Activated effector memory CD4-positive, alpha-beta T cell treated with anti-CD3 and anti-CD28 coated beads, Interleukin-2, amount 50 U/mL, for 16 hours (primary cell): ENCODE results near the gene TCF23.
"Not testable (repeated sequence)": the region's sequence is repeated elsewhere in the genome, so short reads cannot be mapped to it uniquely, and the experiment has no call there.

Source experiments
- DNase-seq: peaks from one replicate; pipeline ENCODE4 v3.0.0-alpha.2; 2020

TCF23 gene

DNA sequence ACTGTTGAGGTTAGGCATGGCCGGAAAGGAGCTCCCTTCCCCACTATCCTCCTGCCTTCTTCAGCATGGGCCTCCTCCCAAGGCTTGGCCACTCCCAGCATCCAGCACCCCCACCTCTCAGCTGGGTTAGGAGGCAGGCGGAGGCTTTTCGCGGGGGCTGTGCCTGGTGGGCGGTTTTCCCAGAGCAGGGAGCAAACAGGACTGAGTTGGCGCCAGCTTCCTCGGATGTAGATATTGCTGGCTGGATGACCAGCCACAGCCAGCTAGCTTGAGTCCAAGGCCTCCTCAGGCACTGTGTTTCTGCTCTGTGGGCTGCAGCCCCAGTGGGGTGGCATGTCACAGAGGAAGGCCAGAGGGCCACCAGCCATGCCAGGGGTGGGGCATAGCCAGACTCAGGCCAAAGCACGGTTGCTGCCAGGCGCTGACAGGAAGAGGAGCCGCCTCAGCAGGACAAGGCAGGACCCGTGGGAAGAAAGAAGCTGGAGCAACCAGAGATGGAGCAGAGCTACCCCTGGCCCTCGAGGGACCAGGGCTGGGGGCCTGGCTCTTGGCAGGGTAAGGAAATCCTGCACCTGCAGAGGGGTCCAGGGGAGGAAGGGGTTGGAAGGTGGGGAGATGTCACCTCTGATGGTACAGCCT lies at the start of gene TCF23:
TSS of gene TCF23 (plus strand) at position 204 of the 639 bp plus-strand sequence. CDS start at position 334, 130 bp downstream.
- DNase-seq = no peak

DNA sequence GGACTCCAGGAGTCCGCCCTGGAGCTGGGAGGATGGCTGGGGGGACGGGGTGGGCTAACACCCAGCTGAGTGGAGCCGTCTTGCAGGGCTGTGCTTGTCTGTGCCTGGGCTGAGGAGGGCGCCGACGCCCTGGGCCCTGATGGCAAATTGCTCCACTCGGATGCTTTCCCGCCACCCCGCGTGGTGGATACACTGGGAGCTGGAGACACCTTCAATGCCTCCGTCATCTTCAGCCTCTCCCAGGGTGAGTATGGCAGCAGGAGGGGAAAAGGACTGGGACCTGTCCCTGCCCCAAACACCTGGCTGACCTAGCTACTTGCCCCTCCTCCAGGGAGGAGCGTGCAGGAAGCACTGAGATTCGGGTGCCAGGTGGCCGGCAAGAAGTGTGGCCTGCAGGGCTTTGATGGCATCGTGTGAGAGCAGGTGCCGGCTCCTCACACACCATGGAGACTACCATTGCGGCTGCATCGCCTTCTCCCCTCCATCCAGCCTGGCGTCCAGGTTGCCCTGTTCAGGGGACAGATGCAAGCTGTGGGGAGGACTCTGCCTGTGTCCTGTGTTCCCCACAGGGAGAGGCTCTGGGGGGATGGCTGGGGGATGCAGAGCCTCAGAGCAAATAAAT lies 49.4 kb upstream of the TCF23 start:
- DNase-seq = no peak

- no peak for DNase-seq
Observed at GRCh38 chr2:27100036-27100435, 48.8 kb upstream of the TCF23 start.

DNA sequence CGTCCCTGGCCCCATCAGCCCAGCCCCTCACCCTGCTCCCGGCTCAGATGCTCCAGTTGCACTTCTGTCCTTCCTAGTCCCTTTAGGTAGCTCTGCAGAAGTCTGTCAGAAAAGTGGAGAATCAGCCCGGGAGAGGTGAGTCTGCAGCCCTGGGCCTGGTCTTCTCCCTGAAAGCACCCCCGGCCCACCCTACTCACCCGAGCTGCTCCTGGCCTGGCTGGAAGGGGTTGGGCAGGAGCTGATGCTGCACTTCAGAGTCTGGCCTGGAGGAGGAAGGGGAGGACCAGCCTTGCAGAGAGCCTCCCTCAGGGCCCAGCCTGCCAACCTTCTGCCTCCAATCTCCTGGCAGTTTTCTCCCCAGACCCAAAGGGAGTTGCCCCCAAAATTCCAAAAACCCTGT lies 46.5 kb upstream of the TCF23 start:
- no peak for DNase-seq

DNA sequence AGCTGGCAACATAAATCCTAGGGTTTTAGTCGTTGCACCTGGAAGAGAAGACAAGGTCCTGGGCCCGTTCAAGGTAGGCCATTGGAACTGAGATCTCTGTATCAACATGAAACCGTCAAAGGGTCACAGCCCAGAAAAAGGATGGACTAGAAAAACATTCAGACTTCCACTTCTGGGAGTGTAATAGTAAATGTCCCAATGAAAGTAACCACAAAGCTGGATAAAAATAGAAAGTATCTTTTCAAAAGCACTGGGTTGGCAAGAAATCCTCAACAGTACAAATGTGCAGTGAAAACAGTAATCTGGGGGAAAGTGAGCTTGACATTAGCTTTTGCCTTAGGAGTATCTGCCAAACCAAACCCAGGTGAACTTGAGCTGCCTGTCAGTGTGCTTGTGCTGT lies 42.8 kb upstream of the TCF23 start:
- no peak for DNase-seq

DNA sequence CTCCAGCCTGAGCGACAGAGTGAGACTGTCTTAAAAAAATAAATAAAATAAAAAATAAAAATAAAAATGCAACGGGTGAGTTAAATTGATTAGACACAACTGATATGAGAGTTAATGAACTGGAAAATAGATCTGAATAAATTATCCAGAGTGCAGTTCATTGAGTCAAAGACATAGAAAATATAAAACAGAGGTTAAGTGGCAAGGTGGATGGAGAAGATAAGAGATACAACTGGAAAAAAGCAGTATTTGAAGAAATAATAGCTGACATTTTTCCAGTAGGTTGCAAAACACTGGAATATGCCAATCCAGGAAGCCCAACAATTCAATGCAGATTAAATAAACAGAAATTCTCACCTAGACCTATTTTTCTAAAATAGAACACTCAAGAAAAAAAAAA lies 40.6 kb upstream of the TCF23 start:
- DNase-seq = no peak

- DNase-seq = no peak
Observed at GRCh38 chr2:27109083-27109482, 39.7 kb upstream of the TCF23 start.

- DNase-seq = not testable (repeated sequence)
Observed at GRCh38 chr2:27110603-27111352, 38.0 kb upstream of the TCF23 start.

DNA sequence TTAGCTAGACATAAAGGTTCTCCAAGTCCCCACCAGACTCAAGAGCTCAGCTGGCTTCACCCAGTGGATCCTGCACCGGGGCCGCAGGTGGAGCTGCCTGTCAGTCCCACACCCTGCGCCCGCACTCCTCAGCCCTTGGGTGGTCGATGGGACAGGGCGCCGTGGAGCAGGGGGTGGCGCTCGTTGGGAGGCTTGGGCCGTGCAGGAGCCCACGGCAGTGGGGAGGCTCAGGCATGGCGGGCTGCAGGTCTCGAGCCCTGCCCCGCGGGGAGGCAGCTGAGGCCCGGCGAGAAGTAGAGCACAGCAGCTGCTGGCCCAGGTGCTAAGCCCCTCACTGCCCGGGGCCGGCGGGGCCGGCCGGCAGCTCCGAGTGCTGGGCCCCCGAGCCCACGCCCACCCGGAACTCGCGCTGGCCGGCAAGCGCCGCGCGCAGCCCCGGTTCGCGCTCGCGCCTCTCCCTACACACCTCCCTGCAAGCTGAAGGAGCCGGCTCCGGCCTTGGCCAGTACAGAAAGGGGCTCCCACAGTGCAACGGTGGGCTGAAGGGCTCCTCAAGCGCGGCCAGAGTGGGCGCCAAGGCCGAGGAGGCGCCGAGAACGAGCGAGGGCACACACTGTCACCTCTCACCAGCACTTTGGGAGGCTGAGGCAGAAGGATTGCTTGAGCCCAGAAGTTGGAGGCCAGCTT lies 37.3 kb upstream of the TCF23 start:
- DNase-seq = not testable (repeated sequence)

- no peak for DNase-seq
Observed at GRCh38 chr2:27115519-27115918, 33.3 kb upstream of the TCF23 start.

DNA sequence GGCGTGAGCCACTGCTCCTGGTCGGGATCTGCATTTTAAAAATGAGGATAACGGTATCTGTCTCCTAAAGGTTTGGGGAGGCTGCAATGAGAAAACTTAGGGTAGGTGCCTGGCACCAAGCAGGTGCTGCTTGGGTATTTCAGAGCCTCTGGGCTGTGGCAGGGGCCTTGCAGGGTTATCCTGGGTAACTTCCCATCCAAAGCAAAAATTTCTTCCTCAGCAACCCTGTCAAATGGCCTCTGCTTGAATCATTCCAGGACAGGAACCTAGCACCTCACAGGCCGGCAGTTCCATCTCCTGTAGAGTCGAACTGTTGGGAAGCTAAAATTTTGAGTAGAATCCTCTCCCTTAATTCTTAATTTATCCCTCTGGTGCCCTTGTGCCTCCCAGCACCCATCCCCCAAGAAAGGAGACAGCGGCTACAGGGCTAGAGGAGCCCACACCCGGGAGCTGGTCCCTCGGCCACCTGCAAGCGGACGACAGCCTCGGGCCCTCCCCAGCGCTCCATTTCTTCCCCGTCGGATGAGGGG lies 30.7 kb upstream of the TCF23 start:
- DNase-seq = no peak

- DNase-seq = no peak
Observed at GRCh38 chr2:27118525-27119329, 30.1 kb upstream of the TCF23 start, which contains the start of gene CGREF1. Gene CGREF1 (minus strand): TSS chr2:27119128. CDS start chr2:27104366, 14,762 bp downstream.

DNA sequence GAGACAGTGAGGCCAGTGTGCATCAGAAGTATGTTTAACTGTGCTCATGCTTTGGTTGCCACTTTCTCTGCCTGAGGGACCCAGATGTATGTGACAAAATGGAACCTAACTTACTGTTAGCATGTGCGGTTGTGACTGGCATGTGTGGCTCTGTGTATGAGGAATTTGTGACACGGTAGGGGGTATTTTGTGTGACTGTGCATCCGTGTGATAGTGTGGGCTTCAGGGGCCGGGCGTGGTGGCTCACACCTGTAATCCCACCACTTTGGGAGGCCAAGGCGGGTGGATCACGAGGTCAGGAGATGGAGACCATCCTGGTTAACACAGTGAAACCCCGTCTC lies 29.5 kb upstream of the TCF23 start:
- DNase-seq = not testable (repeated sequence)

- no peak for DNase-seq
Observed at GRCh38 chr2:27121906-27122305, 26.9 kb upstream of the TCF23 start.

- peak; percentile 28 for DNase-seq
Observed at GRCh38 chr2:27122791-27123190, 26.0 kb upstream of the TCF23 start.

GRCh38 chr2:27123302-27124150 lies 25.3 kb upstream of the TCF23 start, which contains the start of gene ABHD1:
Gene ABHD1 (plus strand): TSS chr2:27123815. CDS start chr2:27123949, 134 bp downstream.
- peak; percentile 90 for DNase-seq

GRCh38 chr2:27125104-27125503 lies 23.7 kb upstream of the TCF23 start:
- DNase-seq = no peak

DNA sequence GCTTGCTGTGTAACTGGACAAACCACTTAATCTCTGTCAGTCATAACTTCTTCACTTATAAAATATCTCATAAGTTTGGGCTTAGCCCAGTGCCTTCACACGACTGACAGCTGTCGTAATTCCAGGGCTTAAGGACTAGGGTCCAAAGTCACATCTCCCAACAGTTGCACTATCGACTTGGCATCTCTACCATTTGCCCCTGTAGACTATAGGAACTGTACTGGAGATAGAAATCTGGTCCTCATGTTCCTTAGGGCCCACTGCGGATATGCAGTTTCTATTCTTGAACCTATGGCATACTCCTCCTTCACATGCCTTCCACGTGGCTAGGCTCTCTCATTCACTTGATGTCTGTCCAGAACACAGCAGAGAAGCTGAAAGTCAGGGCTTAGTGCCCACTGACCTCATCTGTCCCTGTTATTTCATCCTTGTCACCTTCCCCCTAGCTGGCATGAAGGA lies 22.5 kb upstream of the TCF23 start:
- no peak for DNase-seq

DNA sequence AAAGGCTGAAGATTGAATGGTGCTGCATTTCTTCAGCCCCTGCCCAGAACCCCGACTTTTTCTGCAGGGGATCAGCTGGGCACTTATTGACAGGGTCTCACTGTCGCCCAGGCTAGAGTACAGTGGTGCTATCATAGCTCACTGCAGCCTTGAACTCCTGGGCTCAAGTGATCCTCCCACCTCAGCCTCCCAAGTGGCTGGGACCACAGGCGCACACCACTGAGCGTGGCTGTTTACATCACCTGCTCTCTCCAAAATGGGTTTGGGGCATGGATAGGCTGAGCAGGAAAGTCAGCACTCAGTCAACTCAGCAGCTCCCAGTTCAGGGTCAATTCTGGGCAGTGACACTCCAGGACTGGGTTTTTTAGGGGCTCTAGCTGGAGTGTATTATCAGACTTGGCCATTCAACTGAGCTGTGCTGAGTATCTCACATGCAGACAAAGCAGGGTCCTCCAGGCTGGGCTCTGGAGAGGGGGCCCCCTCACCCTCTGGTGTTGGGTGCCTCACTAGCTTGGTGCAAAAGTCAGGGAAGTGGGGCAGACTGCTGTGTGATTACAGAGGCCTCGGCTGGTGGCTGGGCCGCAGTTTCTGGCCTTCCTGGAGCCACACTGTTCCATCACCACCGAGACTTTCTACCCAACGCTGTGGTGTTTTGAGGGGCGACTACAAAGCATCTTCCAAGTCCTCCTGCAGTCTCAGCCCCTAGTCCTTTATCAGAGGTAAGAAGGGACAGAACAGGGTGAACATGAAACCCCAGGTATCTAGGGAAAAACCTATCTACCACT lies 20.7 kb upstream of the TCF23 start:
- no peak for DNase-seq
